NB4 (cell line): ENCODE measurements around the gene RSU1.

Experiments
- DNase-seq: peaks from one replicate; pipeline ENCODE4 v3.0.0; 2010; ENCODE audit warnings: low read depth
- H3K4me3 ChIP-seq: one replicate; pipeline ENCODE4 v1.5.1; 2011; ENCODE audit warnings: mild to moderate bottlenecking, low read depth, low read length, moderate library complexity
- CTCF ChIP-seq: IDR thresholded peaks from one replicate; pipeline ENCODE4 v1.5.1; 2012; ENCODE audit warnings: low read depth, low read length
- MAX ChIP-seq: IDR thresholded peaks from 2 replicates; pipeline ENCODE4 v1.6.1; 2011; ENCODE audit warnings: low read depth, low read length
- MYC ChIP-seq: IDR thresholded peaks from 2 replicates; pipeline ENCODE4 v1.6.1; 2011; ENCODE audit warnings: low read depth, low read length
- POLR2A ChIP-seq: IDR thresholded peaks from 2 replicates; pipeline ENCODE4 v1.6.1; 2011; ENCODE audit warnings: mild to moderate bottlenecking; ENCODE audit not compliant: insufficient read length; ENCODE audit errors: extremely low read depth

The RSU1 gene

GRCh38 chr10:16586358-16587138 is 230.7 kb downstream of the RSU1 start:
- no peak overlapping the region for H3K4me3 ChIP-seq
- no peak for DNase-seq
- TF ChIP-seq POLR2A (no peak), MAX (no peak), MYC (no peak), CTCF (no peak)

- TF ChIP-seq CTCF: no peak
- no peak for TF ChIP-seq MAX
- DNase-seq: no peak
- no peak overlapping the region for H3K4me3 ChIP-seq
Observed at GRCh38 chr10:16585103-16585502, 232.1 kb downstream of the RSU1 start.

- no peak for TF ChIP-seq MYC
- TF ChIP-seq CTCF: no peak
- no peak for TF ChIP-seq POLR2A
- no peak for TF ChIP-seq MAX
- no peak overlapping the region for H3K4me3 ChIP-seq
Observed at GRCh38 chr10:16583382-16583781, 233.8 kb downstream of the RSU1 start.

DNA sequence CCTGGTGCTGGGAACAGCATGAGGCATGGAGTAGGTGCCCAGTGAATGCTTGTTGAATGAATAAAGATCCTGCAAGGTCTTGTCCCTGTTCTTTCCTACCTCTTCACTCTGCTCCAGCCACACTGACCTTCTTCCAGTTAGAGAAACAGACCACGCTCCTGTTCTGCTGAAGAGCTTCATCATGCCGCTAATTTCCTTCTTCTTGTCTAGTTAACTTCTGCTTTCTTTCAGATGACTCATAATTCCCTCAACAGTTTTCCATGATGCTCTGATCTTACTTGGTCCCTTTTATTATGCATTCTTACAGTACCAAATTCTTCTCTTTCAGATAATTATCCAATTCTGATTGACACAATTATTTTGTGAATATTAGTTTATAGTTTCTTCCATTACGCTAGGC is 236.0 kb downstream of the RSU1 start:
- peak; percentile 43 for DNase-seq
- no peak overlapping the region for H3K4me3 ChIP-seq
- no peak for TF ChIP-seq POLR2A
- TF ChIP-seq CTCF: no peak
- TF ChIP-seq MYC: no peak
- TF ChIP-seq MAX: no peak

More at GRCh38 chr10:16583382-16583781, 233.8 kb downstream of the RSU1 start:
- DNase-seq: no peak

- H3K4me3 ChIP-seq: no peak overlapping the region
- no peak for DNase-seq
- TF ChIP-seq MAX: no peak
- no peak for TF ChIP-seq MYC
- TF ChIP-seq POLR2A: no peak
- TF ChIP-seq CTCF: no peak
Observed at GRCh38 chr10:16570731-16571130, 246.5 kb downstream of the RSU1 start.
